SU-DHL-6 (cell line): ENCODE data around the gene KMT2D.

Experiments
- H2AFZ ChIP-seq: fragments of 200-600 bp; sonication (generic); 2 replicates; pipeline ENCODE4 v1.6.1; 2014; ENCODE audit warnings: low read depth, mild to moderate bottlenecking, moderate library complexity, mixed read lengths, antibody characterized with exemption, low read length; ENCODE audit not compliant: severe bottlenecking
- H3F3A ChIP-seq: fragments of 200-600 bp; shearing (Covaris generic); 2 replicates; pipeline ENCODE4 v1.6.0; 2016; ENCODE audit warnings: antibody characterized with exemption, mild to moderate bottlenecking; ENCODE audit not compliant: insufficient read depth
- H3K27ac ChIP-seq: fragments of 200-600 bp; sonication (generic); 2 replicates; pipeline ENCODE4 v1.5.1; 2016; ENCODE audit warnings: low read depth, mild to moderate bottlenecking, low read length, moderate library complexity, mixed read lengths
- H3K27me3 ChIP-seq: fragments of 200-600 bp; sonication (generic), shearing (Covaris generic); 2 replicates; pipeline ENCODE4 v1.6.0; 2014; ENCODE audit warnings: mild to moderate bottlenecking, low read length
- H3K36me3 ChIP-seq: fragments of 200-600 bp; sonication (generic); 2 replicates; pipeline ENCODE4 v1.6.1; 2014; ENCODE audit warnings: mild to moderate bottlenecking, low read length, mixed read lengths
- H3K4me2 ChIP-seq: fragments of 300-600, 200-600 bp; shearing (Covaris generic), sonication (generic); 2 replicates; pipeline ENCODE4 v1.6.0; 2014; ENCODE audit warnings: low read length, low read depth, mild to moderate bottlenecking; ENCODE audit not compliant: poor library complexity, severe bottlenecking
- H3K4me3 ChIP-seq: fragments of 200-600 bp; sonication (generic); 2 replicates; pipeline ENCODE4 v1.5.1; 2014; ENCODE audit warnings: antibody characterized with exemption, low read length, mild to moderate bottlenecking, mixed read lengths; ENCODE audit not compliant: insufficient read depth, poor library complexity, severe bottlenecking
- H3K79me2 ChIP-seq: fragments of 200-600 bp; sonication (generic); 2 replicates; pipeline ENCODE4 v1.6.1; 2014; ENCODE audit warnings: mild to moderate bottlenecking, low read length, moderate library complexity; ENCODE audit not compliant: insufficient read depth
- H3K9ac ChIP-seq: fragments of 200-600 bp; sonication (generic); 2 replicates; pipeline ENCODE4 v1.7.0; 2014; ENCODE audit warnings: mild to moderate bottlenecking, low read length
- H3K9me2 ChIP-seq: fragments of 200-600 bp; sonication (generic); replicated peaks from 2 replicates; pipeline ENCODE4 v1.6.1; 2014; ENCODE audit warnings: low read length; ENCODE audit not compliant: insufficient read depth
- H3K9me3 ChIP-seq: fragments of 200-600 bp; sonication (generic); 2 replicates; pipeline ENCODE4 v1.6.1; 2014; ENCODE audit warnings: low read length, mixed read lengths; ENCODE audit not compliant: insufficient read depth
- H4K20me1 ChIP-seq: fragments of 200-600 bp; sonication (generic); 2 replicates; pipeline ENCODE4 v1.6.1; 2014; ENCODE audit warnings: low read depth, mild to moderate bottlenecking, antibody characterized with exemption, low read length, moderate library complexity, mixed read lengths
- CTCF ChIP-seq: fragments of 200-600 bp; sonication (generic); IDR thresholded peaks from one replicate; pipeline ENCODE4 v1.5.1; 2017; ENCODE audit warnings: antibody characterized with exemption, mild to moderate bottlenecking, low read length, moderate library complexity; ENCODE audit not compliant: insufficient read depth, poor library complexity, severe bottlenecking
- EZH2phosphoT487 ChIP-seq: fragments of 200-600 bp; sonication (generic), shearing (Covaris generic); conservative IDR thresholded peaks from 2 replicates; pipeline ENCODE4 v1.6.1; 2018; ENCODE audit warnings: mild to moderate bottlenecking, antibody characterized with exemption, low read length, moderate library complexity, mixed read lengths

The KMT2D gene

DNA sequence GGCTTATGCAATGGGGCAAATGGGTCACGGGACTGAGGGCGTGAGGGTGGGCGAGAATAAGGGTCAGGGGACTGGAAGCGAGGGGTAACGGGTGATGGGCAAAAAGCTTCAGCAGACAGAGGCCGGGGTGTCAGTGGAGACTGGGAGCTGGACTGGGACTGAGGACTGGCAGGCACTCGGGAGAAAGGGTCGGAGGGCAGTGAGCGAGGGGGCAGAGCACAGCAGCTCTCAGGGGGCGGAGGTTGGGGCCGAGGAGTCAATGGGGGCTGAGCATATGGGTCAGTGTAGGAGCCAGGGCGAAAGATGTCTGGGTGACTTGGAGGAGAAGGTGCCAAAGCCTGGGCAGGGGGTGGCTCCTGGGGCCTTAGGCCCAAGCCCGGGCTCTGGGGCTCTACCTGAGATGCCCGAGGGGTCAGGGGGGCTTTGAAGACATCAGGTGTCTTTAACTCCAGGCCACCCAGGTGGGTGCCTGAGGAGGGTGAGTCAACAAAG lies 20.2 kb downstream of the KMT2D start:
- no peaks in the 10 kb centered on the region for H3K9me3 ChIP-seq
- no peak for TF ChIP-seq CTCF
- no peak for TF ChIP-seq EZH2phosphoT487
- H3K79me2 ChIP-seq: no peaks in the 10 kb centered on the region
- H3F3A ChIP-seq: no peaks in the 10 kb centered on the region
- no peak overlapping the region for H2AFZ ChIP-seq
- H3K4me2 ChIP-seq: no peak overlapping the region
- no peaks in the 10 kb centered on the region for H4K20me1 ChIP-seq
- no peaks in the 10 kb centered on the region for H3K27me3 ChIP-seq
- H3K4me3 ChIP-seq: no peak overlapping the region
- no peaks in the 10 kb centered on the region for H3K9me2 ChIP-seq
- H3K9ac ChIP-seq: no peak overlapping the region
- H3K36me3 ChIP-seq: peaks cover 6% of the 10 kb centered on the region
- no peak overlapping the region for H3K27ac ChIP-seq

GRCh38 chr12:49039421-49040363 lies 20.9 kb downstream of the KMT2D start:
- H3F3A ChIP-seq: no peaks in the 10 kb centered on the region
- TF ChIP-seq EZH2phosphoT487: no peak
- no peak for TF ChIP-seq CTCF
- H3K9ac ChIP-seq: no peak overlapping the region
- H3K27ac ChIP-seq: no peak overlapping the region
- no peaks in the 10 kb centered on the region for H3K9me3 ChIP-seq
- no peaks in the 10 kb centered on the region for H4K20me1 ChIP-seq
- H3K36me3 ChIP-seq: peaks cover 6% of the 10 kb centered on the region
- no peak overlapping the region for H3K4me2 ChIP-seq
- H3K79me2 ChIP-seq: no peaks in the 10 kb centered on the region
- H3K27me3 ChIP-seq: no peaks in the 10 kb centered on the region
- H3K9me2 ChIP-seq: no peaks in the 10 kb centered on the region
- no peak overlapping the region for H2AFZ ChIP-seq
- H3K4me3 ChIP-seq: no peak overlapping the region

DNA sequence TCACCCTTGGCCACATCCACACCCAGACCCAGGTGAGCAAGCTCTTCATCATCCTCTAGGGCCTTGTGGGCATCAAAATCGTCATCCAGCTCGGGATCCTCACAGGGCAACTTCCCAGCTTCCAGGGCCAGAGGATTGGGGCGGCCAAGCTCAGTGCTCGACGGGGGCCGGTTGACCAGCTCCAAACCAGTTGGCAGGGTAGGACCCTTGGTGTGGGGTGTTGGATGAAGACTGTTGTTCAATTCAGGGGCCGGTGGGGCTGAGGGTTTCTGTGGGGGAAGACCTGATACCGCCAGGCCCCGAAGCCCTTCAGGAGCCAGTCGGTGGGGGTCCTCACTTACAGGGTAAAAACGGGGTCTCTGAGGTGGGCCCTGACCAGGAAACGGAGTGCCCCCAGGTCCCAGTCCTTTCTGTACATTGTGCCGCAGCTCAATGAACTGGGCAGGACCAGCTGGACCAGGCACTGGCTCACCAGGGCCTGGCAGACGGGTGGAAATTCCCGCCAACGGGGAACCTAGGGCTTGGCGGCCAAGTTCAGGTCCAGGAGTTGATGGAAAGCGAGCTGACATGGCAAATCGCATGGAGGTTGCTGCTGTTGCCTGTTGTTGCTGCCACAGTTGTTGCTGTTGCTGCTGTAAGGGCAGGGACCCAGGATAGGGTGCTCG lies 22.2 kb downstream of the KMT2D start:
- no peak overlapping the region for H3K27ac ChIP-seq
- no peak overlapping the region for H3K9ac ChIP-seq
- H3K9me3 ChIP-seq: no peaks in the 10 kb centered on the region
- no peaks in the 10 kb centered on the region for H4K20me1 ChIP-seq
- TF ChIP-seq CTCF (no peak), EZH2phosphoT487 (no peak)
- no peaks in the 10 kb centered on the region for H3K9me2 ChIP-seq
- peaks cover 6% of the 10 kb centered on the region for H3K36me3 ChIP-seq
- H3K79me2 ChIP-seq: no peaks in the 10 kb centered on the region
- no peaks in the 10 kb centered on the region for H3F3A ChIP-seq
- H2AFZ ChIP-seq: no peak overlapping the region
- no peak overlapping the region for H3K4me2 ChIP-seq
- no peak overlapping the region for H3K4me3 ChIP-seq
- no peaks in the 10 kb centered on the region for H3K27me3 ChIP-seq
